Sigmoid colon (tissue), 7 donors: Measurements from ENCODE around the gene ABCC4. TPM values are rescaled to one million over a fixed set of nuclear protein-coding genes. Genes with fewer than 3 reads are reported as not detected.
A peak's percentile ranks its signal among the peaks of the same experiment; 100 is the strongest.

ENCODE experiments used
- DNase-seq: peaks from one replicate; pipeline ENCODE4 v3.0.0-alpha.2; 2019
- H3K27ac ChIP-seq, 4 donors: fragments of 200-600 bp; sonication (generic); one replicate each; pipeline ENCODE4 v1.5.1; 2016 to 2019; ENCODE audit warnings: mild to moderate bottlenecking in 1 of 4
- H3K27me3 ChIP-seq, 3 donors: fragments of 200-600 bp; sonication (generic); one replicate each; pipeline ENCODE4 v1.5.1; 2019; ENCODE audit warnings: mild to moderate bottlenecking in 1 of 3
- H3K36me3 ChIP-seq, 4 donors: fragments of 200-600 bp; sonication (generic); one replicate each; pipeline ENCODE4 v1.5.1; 2016 to 2019
- H3K4me1 ChIP-seq, 4 donors: fragments of 200-600 bp; sonication (generic); one replicate each; pipeline ENCODE4 v1.5.1; 2017 to 2019
- H3K4me3 ChIP-seq, 4 donors: fragments of 200-600 bp; sonication (generic); one replicate each; pipeline ENCODE4 v1.5.1; 2017 to 2019; ENCODE audit warnings: mild to moderate bottlenecking in 2 of 4, moderate library complexity in 1 of 4
- H3K9me3 ChIP-seq, 4 donors: fragments of 200-600 bp in 3 of 4; sonication (generic) in 3 of 4; one replicate each; pipeline versions ENCODE4 v1.5.1 to v1.6.1; 2013 to 2019
- EP300 ChIP-seq, 4 donors: sonication (generic); formaldehyde crosslinking; IDR thresholded peaks; one replicate each; pipeline ENCODE4 v1.6.1; 2017; ENCODE audit warnings: antibody characterized with exemption in 4 of 4
- POLR2A ChIP-seq, 2 donors: fragments of 450-650 bp; IDR thresholded peaks; one replicate each; pipeline ENCODE4 v1.6.1; 2016; ENCODE audit warnings: antibody characterized with exemption in 2 of 2, mild to moderate bottlenecking in 2 of 2, moderate library complexity in 2 of 2
- POLR2AphosphoS5 ChIP-seq, 4 donors: sonication (generic); formaldehyde crosslinking; IDR thresholded peaks; one replicate each; pipeline ENCODE4 v1.6.1; 2017; ENCODE audit warnings: antibody characterized with exemption in 4 of 4
- WGBS, 2 donors: extraction: QIAGEN DNeasy Blood & Tissue Kit; methylation state at CpG; one replicate each; pipeline ENCODE4 v1.1.7; 2013; 5-methylcytosine and 5-hydroxymethylcytosine counted together
- intact Hi-C: fragments of 100-400 bp; cut with DNase I; formaldehyde crosslinking; loops from one replicate; pipeline ENCODE4 v1.15.1; 2023
- polyA plus RNA-seq, 3 donors: library from polyadenylated mRNA; stranded (reverse); fragments of 200-250 nt; gene quantifications; one replicate each; pipeline ENCODE4 v1.2.3, GENCODE V29; 2013
- total RNA-seq, 4 donors: library from RNA; depleted of rRNA; stranded (reverse); fragments of >200 nt; gene quantifications; one replicate each; pipeline ENCODE4 v1.1.0, GENCODE V29; 2016
- TF ChIP-seq, protein P1 (sequence below), 4 experiments: fragments of 450-650 bp in 3 of 4; fragments of 200-600 bp in 1 of 4; IDR thresholded peaks; one replicate each; pipeline ENCODE4 v1.5.1; 2016 to 2019; ENCODE audit warnings: antibody characterized with exemption in 4 of 4, mild to moderate bottlenecking in 3 of 4, moderate library complexity in 2 of 4
- donor health status: healthy with polysubstance abuse.
- donor health status: Bipolar disorder and iron deficiency.
- donor health status: healthy.

ABCC4 gene
- total and polyA plus RNA-seq, 7 donors: 1.2 to 56.3 (median 24.3) TPM

DNA sequence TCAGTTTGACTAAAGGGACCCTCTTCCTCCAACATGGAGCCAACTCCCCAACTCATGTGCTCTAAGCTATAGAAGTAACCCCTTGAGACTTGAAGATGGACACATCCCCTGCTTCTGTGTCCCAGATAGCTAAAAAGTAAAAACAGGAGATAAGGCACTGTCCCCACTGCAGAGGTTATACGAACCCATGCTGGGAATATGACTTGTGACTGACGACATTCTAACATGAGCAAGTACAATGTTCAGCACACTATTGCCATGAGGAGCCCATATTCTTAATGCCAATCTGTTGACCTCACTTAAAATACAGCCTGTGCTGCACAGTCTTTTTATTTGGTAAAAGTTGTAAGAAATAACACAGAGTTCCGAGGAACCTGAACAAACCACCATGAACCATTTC, 71.4 kb downstream of the ABCC4 start:
- WGBS, 2 donors: 74 to 94% methylated on average over 3 of the region's 3 CpGs
- no peak overlapping the region for H3K27ac ChIP-seq
- TF ChIP-seq POLR2A (IDR thresholded peaks at IDR 0.05) (no peak), EP300 (IDR thresholded peaks at IDR 0.05) (no peak)
- DNase-seq: no peak
- H3K36me3 ChIP-seq: peaks cover 0 to 9% (median 0%) of the 10 kb centered on the region in 4 donors
- no peaks in the 10 kb centered on the region for H3K4me1 ChIP-seq
- no peaks in the 10 kb centered on the region for H3K9me3 ChIP-seq
- no peaks in the 10 kb centered on the region for H3K27me3 ChIP-seq
- intact Hi-C loops: no loop called here
- H3K4me3 ChIP-seq: no peak overlapping the region

DNA sequence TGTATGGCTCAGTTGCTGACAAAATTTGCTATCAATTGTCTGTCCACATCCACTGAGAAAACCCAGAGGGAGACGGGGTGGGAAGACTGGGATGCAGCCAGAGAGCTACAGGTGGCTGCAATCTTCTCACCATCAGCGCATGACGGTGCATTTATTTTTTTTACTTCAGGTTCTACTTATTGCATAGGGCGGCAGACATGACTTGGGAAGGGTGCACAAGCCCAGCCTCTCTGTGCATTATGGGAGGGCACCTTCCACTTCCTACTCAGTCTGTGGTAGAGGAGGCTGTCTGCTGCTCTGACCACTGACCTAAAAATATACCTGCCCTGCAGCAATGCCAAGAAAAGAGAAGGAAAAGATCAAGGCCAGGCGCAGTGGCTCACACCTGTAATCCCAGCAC, 73.1 kb downstream of the ABCC4 start:
- no peaks in the 10 kb centered on the region for H3K9me3 ChIP-seq
- H3K36me3 ChIP-seq: no peaks in the 10 kb centered on the region
- H3K27me3 ChIP-seq: no peaks in the 10 kb centered on the region
- no peaks in the 10 kb centered on the region for H3K4me1 ChIP-seq
- intact Hi-C loops: no loop called here
- DNase-seq: no peak
- H3K4me3 ChIP-seq: no peak overlapping the region
- no peak overlapping the region for H3K27ac ChIP-seq
- WGBS, 2 donors: 72 to 75% methylated on average over 5 of the region's 5 CpGs
- TF ChIP-seq, protein P1, sequence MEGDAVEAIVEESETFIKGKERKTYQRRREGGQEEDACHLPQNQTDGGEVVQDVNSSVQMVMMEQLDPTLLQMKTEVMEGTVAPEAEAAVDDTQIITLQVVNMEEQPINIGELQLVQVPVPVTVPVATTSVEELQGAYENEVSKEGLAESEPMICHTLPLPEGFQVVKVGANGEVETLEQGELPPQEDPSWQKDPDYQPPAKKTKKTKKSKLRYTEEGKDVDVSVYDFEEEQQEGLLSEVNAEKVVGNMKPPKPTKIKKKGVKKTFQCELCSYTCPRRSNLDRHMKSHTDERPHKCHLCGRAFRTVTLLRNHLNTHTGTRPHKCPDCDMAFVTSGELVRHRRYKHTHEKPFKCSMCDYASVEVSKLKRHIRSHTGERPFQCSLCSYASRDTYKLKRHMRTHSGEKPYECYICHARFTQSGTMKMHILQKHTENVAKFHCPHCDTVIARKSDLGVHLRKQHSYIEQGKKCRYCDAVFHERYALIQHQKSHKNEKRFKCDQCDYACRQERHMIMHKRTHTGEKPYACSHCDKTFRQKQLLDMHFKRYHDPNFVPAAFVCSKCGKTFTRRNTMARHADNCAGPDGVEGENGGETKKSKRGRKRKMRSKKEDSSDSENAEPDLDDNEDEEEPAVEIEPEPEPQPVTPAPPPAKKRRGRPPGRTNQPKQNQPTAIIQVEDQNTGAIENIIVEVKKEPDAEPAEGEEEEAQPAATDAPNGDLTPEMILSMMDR (IDR thresholded peaks at IDR 0.05): no peak
- TF ChIP-seq EP300 (IDR thresholded peaks at IDR 0.05) (no peak), POLR2A (IDR thresholded peaks at IDR 0.05) (no peak), POLR2AphosphoS5 (IDR thresholded peaks at IDR 0.05) (no peak)

DNA sequence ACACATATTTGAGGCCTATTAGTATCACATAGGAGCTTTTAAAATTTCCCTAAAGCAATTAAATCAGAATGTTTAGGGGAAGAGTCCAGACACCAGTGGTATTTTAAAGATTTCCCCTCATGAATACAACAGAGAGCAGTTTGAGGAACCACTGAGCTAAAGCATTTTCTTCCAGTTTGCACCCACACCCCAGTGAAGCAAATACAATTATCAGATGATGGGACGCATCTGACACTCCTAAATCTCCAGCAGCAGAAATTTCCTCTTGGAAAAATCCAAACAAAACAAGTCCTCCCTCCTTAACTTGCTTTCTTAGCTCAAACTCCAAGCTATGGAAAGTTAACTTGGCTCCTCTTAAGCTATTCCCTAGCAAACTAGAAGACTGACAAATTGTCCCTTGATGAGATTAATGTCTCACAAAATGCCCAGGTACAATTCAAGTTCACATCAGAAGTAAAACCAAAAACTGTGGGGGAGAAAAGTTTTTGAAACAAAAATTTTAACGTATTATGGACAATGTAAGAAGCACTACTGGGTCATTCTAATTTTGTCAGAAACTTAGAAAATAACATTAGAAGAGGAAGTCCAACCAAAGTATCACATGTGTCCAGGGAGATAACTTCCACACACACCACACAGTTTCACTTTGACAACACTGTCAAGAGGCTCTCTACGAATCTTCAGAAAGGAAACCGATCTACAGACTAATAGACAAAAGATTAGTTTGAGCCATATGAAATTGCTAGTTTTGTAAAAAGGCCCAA, 74.1 kb downstream of the ABCC4 start:
- H3K27ac ChIP-seq: peak overlapping the region in 2 of 4 donors; percentile 17 to 45
- intact Hi-C loops: no loop called here
- H3K9me3 ChIP-seq: no peaks in the 10 kb centered on the region
- TF ChIP-seq EP300 (IDR thresholded peaks at IDR 0.05) (no peak), POLR2A (IDR thresholded peaks at IDR 0.05) (no peak), POLR2AphosphoS5 (IDR thresholded peaks at IDR 0.05) (no peak)
- TF ChIP-seq, protein P1 (IDR thresholded peaks at IDR 0.05): no peak
- H3K4me1 ChIP-seq: no peaks in the 10 kb centered on the region
- H3K4me3 ChIP-seq: no peak overlapping the region
- H3K27me3 ChIP-seq: no peaks in the 10 kb centered on the region
- no peaks in the 10 kb centered on the region for H3K36me3 ChIP-seq
- DNase-seq: no peak
- 31 to 60% methylated on average over 4 of the region's 4 CpGs for WGBS, 2 donors

DNA sequence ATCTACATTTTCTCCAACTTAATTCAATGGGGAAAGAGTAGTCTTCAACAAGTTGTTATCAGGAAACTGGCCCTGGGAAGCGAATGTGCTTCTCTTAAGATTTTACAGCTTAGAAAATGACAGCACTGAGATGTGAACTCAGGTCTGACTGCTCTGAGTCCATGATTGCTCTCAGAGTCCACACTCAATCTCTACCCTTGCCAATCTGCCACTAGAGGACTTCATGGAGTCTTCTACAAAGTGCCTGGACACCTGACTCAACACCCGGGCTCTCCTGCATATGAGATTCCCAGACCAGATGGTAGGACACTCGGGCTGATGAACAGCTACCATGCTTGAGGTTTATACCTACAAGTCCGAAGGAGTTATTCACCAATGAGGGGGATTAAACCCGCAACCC, 74.8 kb downstream of the ABCC4 start:
- no peaks in the 10 kb centered on the region for H3K36me3 ChIP-seq
- H3K4me3 ChIP-seq: no peak overlapping the region
- DNase-seq: no peak
- WGBS, 2 donors: 55 to 77% methylated on average over 5 of the region's 5 CpGs
- H3K27ac ChIP-seq: peak overlapping the region in 1 of 4 donors; percentile 45
- H3K9me3 ChIP-seq: no peaks in the 10 kb centered on the region
- H3K27me3 ChIP-seq: no peaks in the 10 kb centered on the region
- H3K4me1 ChIP-seq: no peaks in the 10 kb centered on the region
- intact Hi-C loops: no loop called here
- TF ChIP-seq POLR2A (IDR thresholded peaks at IDR 0.05) (no peak), POLR2AphosphoS5 (IDR thresholded peaks at IDR 0.05) (no peak), EP300 (IDR thresholded peaks at IDR 0.05) (no peak)
- TF ChIP-seq, protein P1 (IDR thresholded peaks at IDR 0.05): no peak

- intact Hi-C loops: no loop called here
- H3K4me3 ChIP-seq: no peak overlapping the region
- no peak for DNase-seq
- no peaks in the 10 kb centered on the region for H3K4me1 ChIP-seq
- no peak for TF ChIP-seq POLR2AphosphoS5 (IDR thresholded peaks at IDR 0.05)
- no peak for TF ChIP-seq POLR2A (IDR thresholded peaks at IDR 0.05)
- TF ChIP-seq EP300 (IDR thresholded peaks at IDR 0.05): no peak
- TF ChIP-seq, protein P1 (IDR thresholded peaks at IDR 0.05): no peak
- no peaks in the 10 kb centered on the region for H3K27me3 ChIP-seq
- no peaks in the 10 kb centered on the region for H3K36me3 ChIP-seq
- no peak overlapping the region for H3K27ac ChIP-seq
- no peaks in the 10 kb centered on the region for H3K9me3 ChIP-seq
Observed at GRCh38 chr13:95226050-95226449, 75.2 kb downstream of the ABCC4 start.
